ENCODE measurements around the gene PGBD1. TPM values are rescaled to one million over a fixed set of nuclear protein-coding genes. Genes with fewer than 3 reads are reported as not detected.

Gene PGBD1
- total RNA-seq, 2 experiments from 2014 or later, result 1.6 to 1.9 TPM

Other genes starting within 250 kb of the PGBD1 start
- 1 to 10 TPM; 3.7 to 4.0 TPM for gene ZNF165, start 201.0 kb upstream of the PGBD1 start, total RNA-seq
- 1 to 10 TPM; 2.8 to 3.6 TPM for gene ZSCAN16, start 157.0 kb upstream of the PGBD1 start, total RNA-seq
- 10 to 100 TPM; 14.4 to 16.5 TPM for gene ZKSCAN8, start 139.7 kb upstream of the PGBD1 start, total RNA-seq
- gene ZSCAN9, start 56.3 kb upstream of the PGBD1 start, total RNA-seq, result 1 to 10 TPM; 2.8 to 3.0 TPM
- gene ZKSCAN4, start 29.3 kb upstream of the PGBD1 start, total RNA-seq, result 1 to 10 TPM; 3.7 to 3.8 TPM
- gene NKAPL, start 22.3 kb upstream of the PGBD1 start, total RNA-seq, result not detected
- gene ZSCAN26, start 14.4 kb upstream of the PGBD1 start, total RNA-seq, result 1 to 10 TPM; 6.0 to 6.4 TPM
- gene ZSCAN31, start 54.6 kb downstream of the PGBD1 start, total RNA-seq, result 1 to 10 TPM in 1 of 2 experiments, under 1 TPM in 1; 0.77 to 1.6 TPM
- 1 to 10 TPM; 2.2 to 2.7 TPM for gene ZKSCAN3, start 68.4 kb downstream of the PGBD1 start, total RNA-seq
- 1 to 10 TPM; 4.1 to 4.4 TPM for gene ZSCAN12, start 118.2 kb downstream of the PGBD1 start, total RNA-seq
- gene ZSCAN23, start 161.9 kb downstream of the PGBD1 start, total RNA-seq, result 1 to 10 TPM in 1 of 2 experiments, under 1 TPM in 1; 0.83 to 1.1 TPM
- not detected for gene GPX6, start 234.2 kb downstream of the PGBD1 start, total RNA-seq
- not detected for gene GPX5, start 244.3 kb downstream of the PGBD1 start, total RNA-seq

Measured in activated CD4-positive, alpha-beta memory T cell treated with anti-CD3 and anti-CD28 coated beads for 36 hours (primary cell).